Measurements from ENCODE around the gene VPS13C. TPM values are rescaled to one million over a fixed set of nuclear protein-coding genes. Genes with fewer than 3 reads are reported as not detected.

VPS13C gene
- total and polyA plus RNA-seq, 10 donors, result 32.9 to 194 (median 147) TPM

GRCh38 chr15:62106096-62106495, 45.8 kb upstream of the VPS13C start:
- 89 to 99% (median 97%) methylated on average over 3 of the region's 3 CpGs for WGBS, 5 donors
- H3K27me3 ChIP-seq (replicated peaks in 1 of 7), result no peaks in the 10 kb centered on the region
- H3K9me3 ChIP-seq, result no peaks in the 10 kb centered on the region
- intact Hi-C loops (cut with DNase I; ENCODE audit: low total_unique reads), result no loop called here
- no peaks in the 10 kb centered on the region for H3K4me1 ChIP-seq
- TF ChIP-seq POLR2AphosphoS5 (IDR thresholded peaks at IDR 0.05) (no peak), POLR2A (IDR thresholded peaks at IDR 0.05) (no peak), CTCF (IDR thresholded peaks at IDR 0.05 in 8 of 11, conservative IDR thresholded peaks at IDR 0.05 in 3 of 11) (no peak)
- H3K36me3 ChIP-seq, result no peaks in the 10 kb centered on the region
- H3K27ac ChIP-seq, result no peak overlapping the region
- DNase-seq, result no peak
- H3K4me3 ChIP-seq, result no peak overlapping the region

GRCh38 chr15:62105266-62105665, 45.0 kb upstream of the VPS13C start:
- intact Hi-C loops (cut with DNase I; ENCODE audit: low total_unique reads), result no loop called here
- WGBS, 5 donors, result 87 to 92% (median 91%) methylated on average over 11 of the region's 11 CpGs

GRCh38 chr15:62104846-62105245, 44.6 kb upstream of the VPS13C start:
- no peak for DNase-seq
- Histone ChIP-seq H3K36me3 (no peaks in the 10 kb centered on the region), H3K4me3 (no peak overlapping the region), H3K27ac (no peak overlapping the region), H3K4me1 (no peaks in the 10 kb centered on the region), H3K9me3 (no peaks in the 10 kb centered on the region), H3K27me3 (replicated peaks in 1 of 7) (no peaks in the 10 kb centered on the region)
- no peak for TF ChIP-seq POLR2A (IDR thresholded peaks at IDR 0.05)
- no peak for TF ChIP-seq CTCF (IDR thresholded peaks at IDR 0.05 in 8 of 11, conservative IDR thresholded peaks at IDR 0.05 in 3 of 11)
- no peak for TF ChIP-seq POLR2AphosphoS5 (IDR thresholded peaks at IDR 0.05)
- WGBS, 5 donors, result 37 to 66% (median 52%) methylated on average over 5 of the region's 5 CpGs
- intact Hi-C loops (cut with DNase I; ENCODE audit: low total_unique reads), result no loop called here

More at GRCh38 chr15:62105266-62105665, 45.0 kb upstream of the VPS13C start:
- Histone ChIP-seq H3K36me3 (no peaks in the 10 kb centered on the region), H3K27ac (no peak overlapping the region), H3K4me3 (no peak overlapping the region), H3K4me1 (no peaks in the 10 kb centered on the region), H3K9me3 (no peaks in the 10 kb centered on the region), H3K27me3 (replicated peaks in 1 of 7) (no peaks in the 10 kb centered on the region)
- DNase-seq, result no peak
- TF ChIP-seq CTCF (IDR thresholded peaks at IDR 0.05 in 8 of 11, conservative IDR thresholded peaks at IDR 0.05 in 3 of 11) (no peak), POLR2AphosphoS5 (IDR thresholded peaks at IDR 0.05) (no peak), POLR2A (IDR thresholded peaks at IDR 0.05) (no peak)

GRCh38 chr15:62104401-62104800, 44.2 kb upstream of the VPS13C start:
- WGBS, 5 donors, result 54 to 82% (median 78%) methylated on average over 3 of the region's 3 CpGs
- DNase-seq, result no peak
- Histone ChIP-seq H3K9me3 (no peaks in the 10 kb centered on the region), H3K27ac (no peak overlapping the region), H3K36me3 (no peaks in the 10 kb centered on the region), H3K27me3 (replicated peaks in 1 of 7) (no peaks in the 10 kb centered on the region), H3K4me3 (no peak overlapping the region), H3K4me1 (no peaks in the 10 kb centered on the region)
- TF ChIP-seq POLR2AphosphoS5 (IDR thresholded peaks at IDR 0.05), result no peak
- TF ChIP-seq POLR2A (IDR thresholded peaks at IDR 0.05), result no peak
- TF ChIP-seq CTCF (IDR thresholded peaks at IDR 0.05 in 8 of 11, conservative IDR thresholded peaks at IDR 0.05 in 3 of 11), result no peak
- intact Hi-C loops (cut with DNase I; ENCODE audit: low total_unique reads), result no loop called here

Data from spleen (tissue), 11 donors.